Measurements from ENCODE around the gene CDC14A.
"Not testable (repeated sequence)": the region's sequence is repeated elsewhere in the genome, so short reads cannot be mapped to it uniquely, and the experiment has no call there.

The CDC14A gene

DNA sequence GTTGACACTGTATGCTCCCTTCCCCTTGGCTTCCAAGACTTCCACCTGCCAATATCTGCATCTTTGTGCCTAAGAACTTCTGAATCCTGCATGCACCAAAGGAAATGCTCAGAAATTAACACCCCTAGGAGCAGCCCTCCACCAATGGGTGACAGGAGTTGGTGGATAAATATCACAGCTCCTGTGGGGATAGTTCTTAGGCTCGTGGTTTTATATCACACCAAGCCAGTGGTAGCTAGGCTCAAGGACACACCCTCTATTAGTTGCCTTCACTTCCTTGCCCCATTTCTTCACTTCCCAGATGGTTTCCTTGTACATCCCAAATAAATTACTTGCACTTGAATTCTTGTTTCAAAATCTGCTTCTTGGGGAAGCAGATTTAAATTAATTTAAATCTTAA, 16.9 kb upstream of the CDC14A start:
- no peak for DNase-seq

DNA sequence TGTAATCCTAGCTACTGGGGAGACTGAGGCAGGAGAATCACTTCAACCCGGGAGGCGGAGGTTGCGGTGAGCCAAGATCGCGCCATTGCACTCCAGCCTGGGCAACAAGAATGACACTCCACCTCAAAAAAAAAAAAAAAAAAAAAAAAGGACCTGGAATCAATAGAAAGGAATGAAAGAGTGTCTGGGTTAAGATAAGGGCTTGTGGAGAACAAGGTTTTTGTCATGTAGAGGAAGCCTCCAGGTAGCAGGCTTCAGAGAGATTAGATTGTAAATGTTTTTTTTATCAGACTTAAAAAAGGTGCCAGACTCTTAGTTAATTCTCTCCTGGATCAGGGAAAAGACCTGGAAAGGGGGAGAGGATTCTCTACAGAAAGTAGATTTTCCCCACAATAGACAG, 14.4 kb upstream of the CDC14A start:
- not testable (repeated sequence) for DNase-seq

DNA sequence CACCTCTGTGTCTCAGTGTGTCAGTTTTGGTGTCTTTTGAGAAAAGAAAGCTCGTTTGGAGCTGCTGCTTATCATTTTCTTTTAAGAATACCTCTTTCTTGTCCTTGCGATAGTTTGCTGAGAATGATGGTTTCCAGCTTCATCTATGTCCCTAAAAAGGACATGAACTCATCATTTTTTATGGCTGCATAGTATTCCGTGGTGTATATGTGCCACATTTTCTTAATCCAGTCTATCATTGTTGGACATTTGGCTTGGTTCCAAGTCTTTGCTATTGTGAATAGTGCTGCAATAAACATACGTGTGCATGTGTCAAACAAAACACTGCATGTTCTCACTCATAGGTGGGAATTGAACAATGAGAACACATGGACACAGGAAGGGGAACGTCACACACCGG, 12.6 kb upstream of the CDC14A start:
- not testable (repeated sequence) for DNase-seq

DNA sequence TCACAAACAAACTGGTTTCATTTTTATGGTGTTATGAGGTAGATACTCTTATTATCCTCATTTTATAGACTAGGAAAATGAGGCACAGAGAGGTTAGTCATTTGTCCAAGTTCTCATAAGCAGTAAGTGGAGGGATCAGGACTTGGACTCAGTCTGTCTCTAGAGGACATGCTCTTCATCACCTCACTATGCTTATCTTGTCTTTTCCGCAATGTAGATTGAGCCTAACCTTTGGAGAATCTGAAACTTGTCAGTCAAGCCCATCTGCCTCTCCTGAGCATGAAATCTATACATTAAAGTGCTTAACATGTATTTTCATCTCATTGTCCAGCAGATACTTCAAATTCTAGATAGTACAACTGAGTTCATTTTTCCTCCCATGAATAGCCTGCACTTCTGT, 11.8 kb upstream of the CDC14A start:
- DNase-seq = no peak

DNA sequence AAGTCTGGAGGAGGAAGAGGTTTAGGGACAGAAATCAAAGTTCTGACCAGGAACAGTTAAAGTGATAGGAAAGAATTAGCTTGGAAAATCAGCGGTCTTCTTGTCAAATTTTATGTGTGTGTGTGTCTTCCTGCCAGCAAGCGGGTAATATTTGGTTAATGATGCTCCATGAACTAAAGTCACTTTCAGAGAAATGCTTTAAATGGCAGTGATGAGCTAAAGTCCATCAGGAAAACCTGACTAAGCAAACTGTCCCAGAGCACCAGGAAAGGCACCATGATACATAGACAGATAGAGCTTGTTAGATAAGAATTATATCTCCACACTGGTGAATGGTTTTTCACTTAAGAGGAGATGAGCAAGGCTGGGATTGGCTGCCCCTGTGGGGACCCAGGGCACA, 10.0 kb upstream of the CDC14A start:
- DNase-seq = no peak

DNA sequence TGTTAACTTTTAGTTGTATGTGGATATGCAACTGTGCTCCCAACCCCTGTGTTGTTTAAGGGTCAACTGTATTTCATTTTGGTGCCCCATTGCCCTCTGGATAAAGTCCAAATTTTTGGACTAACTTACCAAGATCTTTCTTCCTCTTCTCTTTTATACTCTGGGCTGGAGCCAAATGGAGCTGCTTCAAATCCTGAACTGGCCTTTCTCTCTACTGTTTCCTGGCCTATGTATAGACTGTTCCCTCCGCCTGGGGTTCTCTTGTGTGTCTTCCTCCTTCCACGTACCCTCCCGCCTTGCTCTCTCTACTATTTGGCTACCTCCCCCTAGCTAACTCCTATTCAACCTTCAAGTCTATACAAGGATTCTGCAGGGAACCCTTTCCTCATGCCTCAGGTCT, 8.4 kb upstream of the CDC14A start:
- no peak for DNase-seq

DNA sequence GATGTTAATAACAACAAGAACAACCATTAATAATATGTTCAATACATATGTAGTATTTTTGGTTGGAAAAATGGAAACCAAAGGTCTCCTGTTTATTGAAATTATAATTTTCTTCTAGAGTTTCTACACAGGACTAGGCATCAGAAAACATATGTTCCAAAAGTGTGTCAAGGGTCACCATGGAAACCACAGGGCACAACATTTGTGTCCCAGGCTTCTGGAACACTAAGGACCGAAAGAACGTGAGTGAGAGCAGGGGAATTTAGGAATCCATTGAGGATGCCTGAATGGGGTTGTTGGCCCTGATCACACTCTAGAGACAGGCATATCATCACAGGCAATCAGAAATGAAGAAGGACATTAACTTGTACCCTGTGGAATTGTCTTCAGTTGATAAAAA, 7.5 kb upstream of the CDC14A start:
- no peak for DNase-seq

DNA sequence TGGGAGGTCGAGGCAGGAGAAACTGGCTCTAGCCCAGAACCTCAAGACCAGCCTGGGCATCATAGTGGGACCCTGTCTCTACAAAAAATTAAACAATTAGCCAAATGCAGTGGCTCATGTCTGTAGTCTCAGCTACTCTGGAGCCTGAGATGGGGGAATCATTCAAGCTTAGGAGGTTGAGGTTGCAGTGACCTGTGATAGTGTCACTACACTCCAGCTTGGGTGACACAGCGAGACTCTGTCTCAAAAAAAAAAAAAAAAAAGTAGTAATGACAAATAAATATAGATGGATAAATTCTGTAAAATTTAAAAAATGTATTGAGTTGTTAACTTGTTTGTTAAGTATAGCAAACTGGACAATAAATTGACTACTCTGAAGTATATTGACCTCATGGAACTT, 5.9 kb upstream of the CDC14A start:
- DNase-seq = no peak

DNA sequence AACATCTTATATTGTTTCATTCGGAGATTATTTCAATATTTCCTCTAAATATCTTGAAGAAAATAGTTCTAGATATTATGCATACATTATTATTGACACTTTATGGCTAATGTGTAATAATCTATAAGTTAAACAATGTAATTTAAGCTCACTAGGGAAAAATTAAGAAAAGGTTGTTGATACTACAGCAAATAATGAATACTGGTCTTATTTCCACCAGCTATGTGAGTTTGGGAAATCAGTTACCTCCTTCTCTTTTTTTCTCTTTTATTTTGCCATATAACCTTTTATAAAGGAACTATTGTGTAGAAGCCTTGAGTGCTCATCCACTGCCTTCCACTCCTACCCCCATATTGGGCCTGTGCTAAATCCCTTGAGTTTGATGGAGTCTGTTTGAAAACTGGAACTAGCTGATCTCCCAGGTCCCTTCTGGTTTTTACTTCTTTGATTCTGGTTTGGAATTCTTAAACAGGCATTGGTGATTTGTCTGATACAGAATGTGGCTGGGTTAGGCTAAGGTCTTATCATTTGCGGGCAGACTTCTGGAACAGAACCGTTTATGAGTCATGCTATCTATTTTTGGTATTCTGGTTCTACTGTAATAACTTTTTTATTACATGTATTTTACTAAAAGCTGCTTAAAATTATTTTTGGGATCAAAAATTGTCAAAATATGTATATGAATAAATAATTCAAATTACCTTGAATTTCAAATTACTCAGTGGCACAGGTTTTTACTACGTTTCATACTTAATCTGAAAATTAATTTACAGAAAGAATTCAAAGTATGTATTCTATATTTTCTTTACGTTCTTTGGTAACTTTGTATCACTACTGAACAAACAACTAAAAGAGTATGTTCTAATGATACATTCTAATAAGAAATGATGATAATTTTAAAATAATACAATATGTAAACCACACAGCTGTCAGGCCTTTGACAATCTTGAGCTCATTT, 5.0 kb upstream of the CDC14A start:
- DNase-seq = no peak

DNA sequence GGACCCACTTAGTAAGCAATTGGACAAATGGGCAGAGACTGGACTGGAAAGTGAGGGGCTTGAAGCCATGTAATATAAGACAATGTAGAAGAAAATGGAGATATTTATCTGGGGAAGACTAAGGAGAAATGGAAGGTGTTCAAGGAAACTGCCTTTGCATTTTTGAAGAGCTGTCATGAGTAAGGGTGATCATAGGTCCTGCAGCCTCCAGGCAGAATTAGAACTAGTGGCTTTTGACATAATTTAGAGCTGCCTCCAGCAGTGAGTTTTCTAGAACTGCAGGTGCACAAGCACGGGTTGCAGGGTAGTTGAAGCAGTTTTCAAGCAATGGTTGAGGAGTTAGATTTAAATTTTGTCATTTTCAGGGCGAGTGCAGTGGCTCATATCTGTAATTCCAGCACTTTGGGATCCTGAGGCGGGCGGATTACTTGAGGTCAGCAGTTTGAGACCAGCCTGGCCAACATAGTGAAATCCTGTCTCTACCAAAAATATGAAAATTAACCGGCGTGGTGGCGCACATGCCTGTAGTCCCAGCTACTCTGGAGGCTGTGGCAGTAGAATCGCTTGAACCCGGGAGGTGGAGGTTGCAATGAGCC, 3.7 kb upstream of the CDC14A start:
- DNase-seq = no peak

DNA sequence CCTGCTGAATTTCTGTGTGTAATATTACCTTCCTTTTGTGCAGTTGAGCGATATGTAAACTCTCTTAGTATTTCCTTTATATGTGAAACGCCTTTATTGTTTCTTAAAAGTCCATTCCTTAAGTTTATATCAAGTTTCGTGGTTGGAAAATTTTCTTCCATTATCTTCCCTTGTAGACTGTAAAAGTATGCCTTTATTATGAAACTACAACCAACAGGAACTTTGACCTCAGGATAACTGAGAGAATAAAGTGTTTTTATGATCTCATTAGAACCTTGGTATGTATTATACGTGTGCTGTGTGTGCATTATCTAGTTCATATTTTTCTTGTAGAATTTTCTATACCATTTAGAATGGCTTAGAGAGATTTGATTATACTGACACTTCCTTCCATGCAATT, 3.1 kb upstream of the CDC14A start:
- DNase-seq = no peak

DNA sequence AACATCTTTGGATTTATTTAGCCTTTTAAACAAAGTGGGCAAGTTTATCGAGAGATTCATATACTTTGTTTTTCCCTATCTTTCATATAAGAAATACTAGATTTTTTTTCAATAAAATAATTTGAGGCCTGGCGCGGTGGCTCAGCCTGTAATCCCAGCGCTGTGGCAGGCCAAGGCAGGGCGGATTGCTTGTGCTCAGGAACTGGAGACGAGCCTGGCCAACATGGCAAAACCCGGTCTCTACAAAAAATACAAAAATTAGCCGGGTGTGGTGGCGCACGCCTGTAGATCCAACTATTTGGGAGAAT, 1.6 kb upstream of the CDC14A start:
- DNase-seq = no peak

DNA sequence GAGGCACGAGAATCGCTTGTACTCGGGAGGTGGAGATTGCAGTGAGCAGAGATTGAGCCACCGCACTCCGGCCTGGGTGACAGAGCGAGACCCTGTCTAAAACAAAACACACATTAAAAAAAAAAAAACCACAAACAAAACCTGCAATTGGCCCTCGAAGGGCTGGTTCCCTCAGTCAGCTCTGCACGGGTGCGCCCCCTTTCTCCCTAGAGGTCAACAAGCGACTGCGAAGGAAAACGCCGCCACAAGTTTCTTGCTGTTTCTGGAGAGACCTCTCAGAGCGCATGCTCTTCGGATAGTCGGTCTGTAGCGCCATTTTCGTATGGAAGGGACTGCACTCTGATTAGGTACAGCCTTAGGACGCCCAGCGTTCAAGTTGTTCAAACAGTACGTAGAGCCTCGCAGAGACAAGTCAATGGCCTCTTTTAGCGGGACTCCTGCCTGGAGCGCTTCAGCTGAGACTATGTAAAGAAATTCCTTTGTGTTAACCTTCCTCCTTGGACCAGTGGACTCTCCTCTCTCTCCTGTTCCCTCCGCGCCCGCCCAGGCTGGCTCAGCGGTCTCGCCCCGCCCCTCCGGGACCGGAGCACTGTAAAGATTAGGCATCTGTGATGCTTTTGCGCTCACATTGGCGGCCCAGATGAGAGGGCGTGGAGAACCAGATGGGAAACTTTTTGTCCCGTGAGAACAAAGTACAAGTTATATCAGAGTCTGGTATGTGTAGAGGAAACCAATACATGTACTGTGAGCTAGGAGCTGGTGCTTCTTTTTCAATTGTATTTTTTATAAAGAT, 1.0 kb upstream of the CDC14A start:
- DNase-seq = peak; percentile 87

DNA sequence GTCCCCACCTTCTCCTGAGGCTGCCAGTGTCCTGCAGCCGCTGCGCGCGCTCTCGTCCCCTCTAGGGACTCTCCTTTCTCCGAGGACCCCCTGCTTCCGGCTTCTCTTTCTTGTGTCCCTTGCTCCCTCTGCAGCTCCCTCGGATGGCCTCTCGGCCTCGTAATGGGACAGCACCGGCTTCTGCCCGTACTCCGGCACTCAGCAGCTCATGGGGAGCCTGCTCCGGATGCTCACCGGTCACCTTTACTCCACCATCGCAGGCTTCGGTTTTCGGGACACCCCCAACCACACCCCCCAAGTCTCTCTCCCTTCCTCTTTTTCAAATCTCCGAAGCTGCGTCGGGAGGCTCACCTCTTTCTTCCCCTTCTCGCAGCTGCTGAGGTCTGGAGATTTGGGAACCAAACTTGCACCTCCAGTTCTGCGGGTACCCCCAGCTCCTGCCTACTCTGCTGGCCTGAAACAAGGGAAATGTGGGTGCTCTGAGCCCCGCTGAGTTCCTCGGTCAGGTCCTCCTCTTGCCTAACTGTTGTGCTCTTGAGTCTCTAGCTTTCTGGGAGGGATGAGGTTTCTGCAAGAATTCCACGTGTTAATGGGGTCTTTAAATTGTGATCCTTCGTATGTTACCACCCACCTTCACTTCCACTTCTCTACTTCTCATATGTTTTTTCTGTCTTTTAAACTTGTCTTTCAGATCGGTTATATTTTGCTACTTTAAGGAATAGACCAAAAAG, 930 bp downstream of the CDC14A start:
- peak; percentile 55 for DNase-seq

DNA sequence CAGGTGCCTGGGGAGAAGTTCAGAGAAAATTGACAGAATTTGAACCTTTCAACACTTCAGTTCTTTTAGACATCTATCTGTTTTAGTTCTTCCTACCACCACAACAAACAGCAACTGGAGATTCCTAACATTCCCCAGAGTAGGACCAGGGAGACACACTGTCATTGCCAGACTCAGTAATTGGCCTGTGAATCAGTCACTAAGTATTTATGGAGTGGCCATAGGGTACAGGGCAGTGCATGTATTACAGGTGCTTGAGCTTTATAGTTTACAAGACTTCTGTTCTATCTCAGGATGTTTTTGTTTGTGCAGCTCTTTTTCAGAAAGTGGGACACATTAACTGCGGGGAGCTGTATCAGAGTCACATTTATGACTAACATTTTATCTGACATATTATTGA, 1.7 kb downstream of the CDC14A start:
- no peak for DNase-seq

DNA sequence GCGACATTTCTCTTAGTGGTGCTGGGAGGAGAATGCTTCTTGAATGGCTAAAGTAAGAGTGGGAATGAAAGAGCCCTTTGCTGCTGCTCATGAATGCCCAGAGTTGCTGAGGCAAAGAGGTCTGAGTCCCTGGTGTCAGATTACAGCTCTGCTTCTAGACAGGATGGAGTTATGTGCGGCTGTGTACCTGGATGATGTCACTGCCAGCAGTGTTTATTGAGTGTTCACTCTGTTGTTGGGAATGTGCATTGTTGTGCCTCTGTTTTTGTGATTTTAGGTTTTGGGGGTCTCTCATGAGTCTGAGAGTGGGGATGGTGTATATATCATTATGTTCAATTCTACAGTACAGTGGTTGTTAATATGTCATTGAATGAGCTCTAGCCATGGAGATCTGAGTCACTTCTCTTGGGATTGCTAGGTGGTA, 2.7 kb downstream of the CDC14A start:
- DNase-seq = no peak

DNA sequence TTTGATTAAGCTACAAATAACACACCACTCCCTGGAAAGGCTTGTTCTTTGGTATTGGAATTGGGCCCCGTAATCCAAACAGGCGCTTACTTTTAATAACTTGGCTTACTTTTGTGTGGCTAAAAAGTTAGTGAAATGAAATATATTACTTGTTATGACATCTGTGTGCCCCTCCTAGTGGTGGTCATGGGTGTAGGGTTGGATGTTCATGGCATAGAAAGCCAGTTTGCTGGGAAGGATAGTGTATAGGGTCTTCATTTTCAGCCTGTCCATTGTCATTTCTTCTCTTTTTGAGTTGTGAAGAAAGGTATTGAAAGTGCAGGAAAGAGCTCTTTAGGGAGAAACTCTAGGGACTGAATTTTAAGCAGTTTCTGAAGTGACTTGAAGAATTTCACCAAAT, 5.9 kb downstream of the CDC14A start:
- no peak for DNase-seq

DNA sequence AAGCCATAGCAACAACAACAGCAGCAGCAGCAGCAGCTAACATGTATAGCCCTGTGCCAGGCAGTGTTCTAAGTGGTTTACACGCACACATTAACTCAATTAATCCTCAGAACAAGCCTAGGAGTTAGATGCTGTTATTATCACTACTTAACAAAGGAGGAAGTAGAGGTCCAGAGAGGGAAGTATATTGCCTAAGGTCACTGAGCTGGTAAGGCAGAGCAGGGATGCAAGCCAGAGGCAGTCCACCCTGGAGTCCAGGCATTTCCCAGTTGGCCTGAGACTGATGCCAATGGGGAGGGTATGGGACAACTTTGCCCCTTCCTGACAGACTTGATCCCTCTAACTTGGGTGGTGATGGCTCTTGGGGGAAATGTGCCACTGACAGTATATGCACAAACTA, 6.8 kb downstream of the CDC14A start:
- no peak for DNase-seq

DNA sequence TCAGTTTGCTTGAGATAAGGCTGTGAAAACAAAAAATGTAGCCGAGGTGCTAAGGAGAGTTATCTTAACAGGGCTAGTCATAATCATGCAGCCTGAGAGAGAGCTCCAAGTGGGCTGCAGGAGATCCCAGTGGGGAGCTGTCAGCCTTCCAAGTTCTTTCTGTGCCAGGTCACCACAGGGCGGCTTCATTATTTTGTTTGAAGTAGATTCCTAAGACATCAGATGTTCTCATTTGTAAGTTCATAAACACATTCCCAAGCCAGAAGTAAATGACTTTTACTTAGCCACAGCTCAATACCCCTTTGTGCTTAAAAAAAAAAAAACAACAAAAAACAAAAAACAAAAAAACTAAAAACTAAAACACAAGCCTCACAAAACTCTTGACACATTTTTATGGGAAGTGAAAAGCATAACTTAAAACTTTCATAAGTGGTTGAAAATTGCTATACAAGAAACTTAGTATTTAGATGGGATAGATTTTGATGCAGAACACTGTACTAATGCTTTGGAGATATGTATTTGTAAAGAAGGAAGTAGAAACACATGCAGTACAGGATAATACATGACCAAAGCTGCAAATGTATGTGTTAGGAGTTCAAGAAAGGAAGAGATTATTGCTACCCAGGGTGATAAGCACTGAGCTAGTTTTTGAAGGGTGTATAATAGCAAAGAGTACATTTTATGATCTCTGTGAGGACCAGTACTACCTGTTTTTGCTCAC, 8.6 kb downstream of the CDC14A start:
- DNase-seq = no peak

DNA sequence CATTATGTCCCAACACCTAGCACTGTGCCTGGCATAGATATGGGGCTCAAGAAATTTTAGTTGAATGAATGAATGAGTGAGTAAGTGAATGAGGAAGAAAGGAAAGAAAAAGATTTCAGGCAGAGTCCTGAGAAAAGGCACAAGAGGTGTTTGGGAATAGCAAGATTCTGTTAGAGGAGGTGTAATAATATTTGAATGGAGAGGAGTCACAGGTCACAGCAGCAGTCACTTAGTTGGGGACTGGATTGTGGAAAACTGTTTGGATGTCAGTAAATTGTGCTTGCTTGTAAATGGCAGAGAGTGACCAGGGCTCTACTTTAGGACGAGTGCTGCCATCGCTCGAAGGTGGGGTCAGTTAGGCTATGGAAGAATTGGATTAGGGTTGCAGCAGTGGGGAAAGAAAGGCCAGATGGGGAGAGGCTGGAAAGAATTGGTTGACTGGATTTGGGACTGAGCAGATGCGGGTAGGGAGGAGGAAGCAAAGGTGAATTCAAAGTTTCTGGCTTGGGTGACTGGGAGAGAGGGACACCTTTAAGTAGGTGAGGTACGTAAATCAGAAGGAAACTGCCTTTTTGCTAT, 9.3 kb downstream of the CDC14A start:
- DNase-seq = no peak

DNA sequence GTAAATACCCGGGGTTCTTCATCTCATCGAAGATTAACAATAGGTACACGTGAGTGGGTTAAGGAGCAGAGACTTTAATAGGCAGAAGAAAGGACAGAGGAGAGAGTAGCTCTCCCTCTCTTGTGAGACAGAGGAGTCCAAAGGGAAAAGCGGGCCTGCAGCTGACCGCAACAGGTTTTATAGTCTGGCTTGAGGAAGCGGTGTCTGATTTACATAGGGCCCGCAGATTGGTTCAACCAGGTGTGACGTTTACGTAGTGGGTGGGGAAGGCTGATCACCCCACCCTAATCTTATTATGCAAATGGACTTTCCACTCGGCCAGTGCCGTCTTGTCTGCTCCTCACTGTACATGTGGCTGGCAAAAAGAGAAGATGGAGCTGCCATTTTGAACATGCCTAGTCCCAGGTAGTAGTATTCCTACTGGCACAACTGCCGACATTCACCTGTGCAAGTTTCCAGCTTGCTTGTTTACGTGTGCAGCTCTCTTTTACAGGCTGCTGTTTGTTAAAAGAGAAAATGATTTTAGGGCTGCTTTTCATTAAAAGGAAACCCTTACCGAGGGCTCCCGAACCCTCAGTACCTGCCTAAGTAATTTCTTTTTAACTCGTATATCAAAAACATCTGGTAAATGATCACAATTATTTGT, 10.6 kb downstream of the CDC14A start:
- no peak for DNase-seq

DNA sequence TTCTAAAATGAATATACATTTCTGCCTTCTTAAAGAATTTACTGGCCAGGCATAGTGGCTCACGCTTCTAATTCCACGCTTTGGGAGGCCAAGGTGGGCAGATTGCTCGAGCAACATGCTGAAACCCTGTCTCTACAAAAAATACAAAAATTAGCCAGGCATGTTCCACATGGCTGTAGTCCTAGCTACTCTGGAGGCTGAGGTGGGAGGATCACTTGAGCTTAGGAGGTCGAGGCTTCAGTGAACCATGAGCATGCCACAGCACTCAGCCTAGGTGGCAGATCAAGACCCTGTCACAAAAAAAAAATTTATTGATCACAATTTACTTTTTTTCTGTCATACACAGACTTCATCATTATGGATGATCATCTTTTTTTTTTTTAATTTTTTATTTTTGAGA, 11.5 kb downstream of the CDC14A start:
- DNase-seq = no peak

All from activated T-cell treated with anti-CD3 and anti-CD28 coated beads, Interleukin-2, amount 50 U/mL, for 1 hour (primary cell).